ENCODE results near the gene SPDYC. TPM values are rescaled to one million over a fixed set of nuclear protein-coding genes. Genes with fewer than 3 reads are reported as not detected.
"Not testable (repeated sequence)": the region's sequence is repeated elsewhere in the genome, so short reads cannot be mapped to it uniquely, and the experiment has no call there.

Gene SPDYC
- total RNA-seq, 1 experiment from 2014 or later: not detected

- Histone ChIP-seq H3K9me3 (replicated peaks) (no peaks in the 10 kb centered on the region), H3K4me3 (no peak overlapping the region), H3K4me1 (replicated peaks) (peaks cover 20% of the 10 kb centered on the region), H3K27ac (no peak overlapping the region), H3K27me3 (replicated peaks) (no peaks in the 10 kb centered on the region), H3K36me3 (no peaks in the 10 kb centered on the region)
- no peak for DNase-seq (ENCODE audit: low read depth in 1 of 2, low spot score in 2 of 2)
Measured at GRCh38 chr11:65166893-65167292, 3.1 kb upstream of the SPDYC start.

DNA sequence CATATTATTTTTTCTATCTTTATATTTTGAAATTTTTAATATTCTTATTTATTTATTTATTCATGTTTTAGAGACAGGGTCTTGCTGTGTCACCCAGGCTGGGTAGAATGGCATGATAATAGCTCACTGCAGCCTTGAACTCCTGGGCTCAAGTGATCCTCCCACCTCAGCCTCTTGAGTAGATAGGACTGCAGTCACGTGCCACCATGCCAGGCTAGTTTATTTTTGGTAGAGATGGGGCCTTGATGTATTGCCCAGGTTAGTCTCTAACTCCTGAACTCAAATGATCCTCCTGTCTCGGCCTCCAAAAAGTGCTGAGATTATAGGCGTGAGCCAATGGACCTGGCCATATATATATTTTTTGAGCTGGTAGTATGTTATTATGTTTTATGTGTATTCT, 2.4 kb upstream of the SPDYC start:
- no peak for DNase-seq (ENCODE audit: low read depth in 1 of 2, low spot score in 2 of 2)
- no peak overlapping the region for H3K27ac ChIP-seq
- no peaks in the 10 kb centered on the region for H3K9me3 ChIP-seq (replicated peaks)

GRCh38 chr11:65169164-65169641, 830 bp upstream of the SPDYC start:
- peak; percentile 73 to 79 for DNase-seq (ENCODE audit: low read depth in 1 of 2, low spot score in 2 of 2)
- Histone ChIP-seq H3K4me1 (replicated peaks) (peaks cover 20% of the 10 kb centered on the region), H3K27me3 (replicated peaks) (no peaks in the 10 kb centered on the region), H3K36me3 (no peaks in the 10 kb centered on the region), H3K4me3 (no peak overlapping the region), H3K27ac (peak overlapping the region; percentile 66), H3K9me3 (replicated peaks) (no peaks in the 10 kb centered on the region)

More for the DNA sequence above, 2.4 kb upstream of the SPDYC start:
- H3K36me3 ChIP-seq: no peaks in the 10 kb centered on the region
- H3K4me1 ChIP-seq (replicated peaks): peaks cover 20% of the 10 kb centered on the region
- H3K4me3 ChIP-seq: no peak overlapping the region
- no peaks in the 10 kb centered on the region for H3K27me3 ChIP-seq (replicated peaks)

DNA sequence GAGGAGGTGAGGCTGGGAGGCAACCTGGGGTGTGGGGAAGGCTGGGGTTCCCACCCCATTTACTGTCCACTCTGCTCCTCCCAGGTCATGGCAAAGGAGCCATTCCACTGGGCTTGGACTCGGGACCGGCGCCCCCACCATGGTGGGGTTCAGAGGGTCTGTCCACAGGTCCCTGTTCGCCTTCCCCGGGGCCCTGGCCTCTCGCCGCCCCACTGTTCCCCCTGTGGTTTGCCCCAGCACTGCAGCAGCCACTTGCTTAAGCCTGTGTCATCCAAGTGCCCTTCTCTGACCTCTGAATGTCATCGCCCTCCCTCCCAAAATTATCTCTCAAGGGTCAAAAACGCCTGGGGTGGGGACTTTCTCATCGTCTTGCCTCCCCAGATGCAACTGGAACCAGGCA, 2.6 kb downstream of the SPDYC start:
- no peak overlapping the region for H3K4me3 ChIP-seq
- H3K27ac ChIP-seq: no peak overlapping the region
- no peaks in the 10 kb centered on the region for H3K36me3 ChIP-seq
- no peak for DNase-seq (ENCODE audit: low read depth in 1 of 2, low spot score in 2 of 2)
- no peaks in the 10 kb centered on the region for H3K9me3 ChIP-seq (replicated peaks)
- H3K4me1 ChIP-seq (replicated peaks): peaks cover 20% of the 10 kb centered on the region
- H3K27me3 ChIP-seq (replicated peaks): no peaks in the 10 kb centered on the region

DNA sequence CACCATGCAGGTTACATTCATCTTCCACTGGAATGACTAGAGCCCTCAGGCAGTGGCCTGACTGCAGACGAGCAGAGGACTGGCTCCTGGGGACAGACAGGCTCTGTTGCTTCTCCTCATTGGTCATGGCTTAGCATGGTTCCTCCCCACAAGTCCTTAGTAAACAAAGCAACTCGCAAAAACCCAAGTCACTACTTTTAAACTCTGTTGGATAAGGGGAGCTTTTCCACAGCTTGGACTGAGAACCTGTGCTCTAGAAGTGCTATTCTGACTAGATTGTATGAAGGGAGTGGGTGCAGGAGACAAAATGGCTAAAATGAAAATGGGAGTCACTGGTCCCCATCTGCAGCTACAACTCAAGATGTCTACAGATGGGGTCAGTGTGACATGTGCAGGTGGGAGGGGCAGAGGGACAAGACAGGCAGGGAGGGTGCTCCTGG, 4.6 kb downstream of the SPDYC start:
- not testable (repeated sequence) for H3K4me1 ChIP-seq (replicated peaks); H3K27me3 ChIP-seq (replicated peaks); H3K4me3 ChIP-seq; H3K9me3 ChIP-seq (replicated peaks); H3K36me3 ChIP-seq; H3K27ac ChIP-seq
- peak in 1 of 2 experiments; percentile 47 for DNase-seq (ENCODE audit: low read depth in 1 of 2, low spot score in 2 of 2)

DNA sequence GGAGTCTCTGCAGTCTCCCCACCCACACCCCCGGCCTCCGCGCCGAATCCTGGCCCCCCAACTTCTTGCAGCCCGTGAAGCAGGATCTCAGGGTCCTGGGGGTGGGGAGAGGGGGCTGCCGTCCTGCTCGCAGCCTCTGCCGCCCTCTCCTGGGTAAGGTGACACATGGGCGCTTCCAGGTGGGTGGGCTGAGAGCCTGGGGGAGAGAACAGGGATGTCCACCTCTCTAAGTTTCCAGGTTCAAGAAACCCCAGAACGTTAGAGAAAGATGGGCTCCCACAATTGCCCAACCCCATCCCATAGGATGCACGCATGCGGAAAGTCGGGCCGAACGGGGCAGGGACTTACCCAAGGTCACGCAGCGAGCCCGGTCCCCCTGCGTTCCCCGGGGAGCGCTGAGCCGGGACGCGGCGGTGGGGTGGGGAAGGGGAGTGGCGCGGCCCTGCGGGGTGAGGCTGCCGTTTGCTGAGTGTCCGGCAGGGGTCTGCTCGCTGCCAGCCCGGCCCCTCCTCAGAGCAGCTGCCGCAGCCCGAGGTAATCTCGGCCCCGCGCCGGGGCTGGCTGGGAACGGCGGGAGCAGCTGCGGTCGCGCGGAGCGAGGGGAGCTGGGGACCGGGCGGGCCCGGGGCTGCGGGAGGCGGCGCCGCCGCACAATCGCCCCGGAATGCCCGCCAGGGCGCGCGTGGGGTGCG, 11.0 kb downstream of the SPDYC start:
- no peaks in the 10 kb centered on the region for H3K27me3 ChIP-seq (replicated peaks)
- peaks cover 22% of the 10 kb centered on the region for H3K4me1 ChIP-seq (replicated peaks)
- no peaks in the 10 kb centered on the region; the same call in 1 of the 2 replicates for H3K9me3 ChIP-seq (replicated peaks)
- peaks cover 42% of the 10 kb centered on the region for H3K36me3 ChIP-seq
- DNase-seq (ENCODE audit: low read depth in 1 of 2, low spot score in 2 of 2): peak; percentile 90
- H3K4me3 ChIP-seq: peak overlapping the region; percentile 94
- peak overlapping the region; percentile 51 for H3K27ac ChIP-seq

GRCh38 chr11:65181569-65182257, 11.7 kb downstream of the SPDYC start, which contains the start of gene CAPN1:
TSS of gene CAPN1 (plus strand) at chr11:65181928. CDS start at chr11:65182702, 774 bp downstream.
- peaks cover 49% of the 10 kb centered on the region for H3K36me3 ChIP-seq
- H3K27ac ChIP-seq: peak within 1 kb of the TSS; percentile 57
- H3K4me1 ChIP-seq (replicated peaks): peaks cover 22% of the 10 kb centered on the region
- DNase-seq (ENCODE audit: low read depth in 1 of 2, low spot score in 2 of 2): peak; percentile 81 to 97
- no peaks in the 10 kb centered on the region; the same call in 1 of the 2 replicates for H3K9me3 ChIP-seq (replicated peaks)
- H3K4me3 ChIP-seq: peak within 1 kb of the TSS; percentile 94
- H3K27me3 ChIP-seq (replicated peaks): no peaks in the 10 kb centered on the region

GRCh38 chr11:65182258-65183170, 12.5 kb downstream of the SPDYC start:
- H3K36me3 ChIP-seq: peaks cover 57% of the 10 kb centered on the region
- H3K4me3 ChIP-seq: peak overlapping the region; percentile 94
- H3K27me3 ChIP-seq (replicated peaks): no peaks in the 10 kb centered on the region
- H3K27ac ChIP-seq: peak overlapping the region; percentile 57
- peak; percentile 54 to 65 for DNase-seq (ENCODE audit: low read depth in 1 of 2, low spot score in 2 of 2)
- peaks cover 22% of the 10 kb centered on the region for H3K4me1 ChIP-seq (replicated peaks)
- no peaks in the 10 kb centered on the region; the same call in 1 of the 2 replicates for H3K9me3 ChIP-seq (replicated peaks)

DNA sequence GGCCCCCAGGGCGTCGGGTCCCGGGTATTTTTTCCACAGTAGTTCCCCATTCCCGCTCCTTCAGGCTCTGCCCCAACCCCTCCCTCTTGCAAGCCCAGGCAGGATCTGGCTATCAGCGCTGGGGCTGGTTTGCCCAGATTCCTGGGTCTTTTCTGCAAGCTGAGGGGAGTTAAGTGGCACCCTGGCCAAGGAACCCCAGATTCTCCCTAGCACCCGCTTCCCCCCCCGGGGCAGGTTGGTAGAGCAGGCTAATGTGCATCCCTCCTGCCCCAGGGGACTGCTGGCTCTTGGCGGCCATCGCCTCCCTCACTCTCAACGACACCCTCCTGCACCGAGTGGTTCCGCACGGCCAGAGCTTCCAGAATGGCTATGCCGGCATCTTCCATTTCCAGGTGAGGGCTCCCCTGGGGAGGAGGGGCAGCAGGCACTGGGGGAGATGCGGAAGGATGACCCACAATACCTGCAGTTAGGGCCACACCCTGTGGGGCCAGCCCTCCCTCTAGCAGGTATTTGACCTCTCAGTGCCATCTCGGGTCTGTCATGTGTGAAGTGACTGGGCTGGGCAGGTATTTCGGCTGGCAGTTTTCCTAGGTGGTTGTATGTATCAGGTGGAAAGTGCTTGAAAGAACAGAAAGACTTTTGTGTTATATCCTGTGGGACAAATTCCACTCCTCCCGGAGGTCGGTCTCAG, 13.3 kb downstream of the SPDYC start:
- Histone ChIP-seq H3K4me1 (replicated peaks) (peaks cover 22% of the 10 kb centered on the region), H3K9me3 (replicated peaks) (no peaks in the 10 kb centered on the region; the same call in 1 of the 2 replicates), H3K4me3 (no peak overlapping the region)

GRCh38 chr11:65184146-65184545, 14.1 kb downstream of the SPDYC start:
- no peak for DNase-seq (ENCODE audit: low read depth in 1 of 2, low spot score in 2 of 2)
- no peak overlapping the region for H3K27ac ChIP-seq
- peaks cover 72% of the 10 kb centered on the region for H3K36me3 ChIP-seq
- H3K4me1 ChIP-seq (replicated peaks): peaks cover 22% of the 10 kb centered on the region
- H3K9me3 ChIP-seq (replicated peaks): no peaks in the 10 kb centered on the region; the same call in 1 of the 2 replicates
- no peak overlapping the region for H3K4me3 ChIP-seq
- no peaks in the 10 kb centered on the region for H3K27me3 ChIP-seq (replicated peaks)

More for the DNA sequence above, 13.3 kb downstream of the SPDYC start:
- Histone ChIP-seq H3K27me3 (replicated peaks) (no peaks in the 10 kb centered on the region), H3K27ac (no peak overlapping the region), H3K36me3 (peaks cover 66% of the 10 kb centered on the region)
- peak in 1 of 2 experiments; percentile 51 for DNase-seq (ENCODE audit: low read depth in 1 of 2, low spot score in 2 of 2)

- no peaks in the 10 kb centered on the region for H3K27me3 ChIP-seq (replicated peaks)
- no peaks in the 10 kb centered on the region; the same call in 1 of the 2 replicates for H3K9me3 ChIP-seq (replicated peaks)
- no peak overlapping the region for H3K4me3 ChIP-seq
- no peak overlapping the region for H3K27ac ChIP-seq
- peak in 1 of 2 experiments; percentile 37 for DNase-seq (ENCODE audit: low read depth in 1 of 2, low spot score in 2 of 2)
- H3K36me3 ChIP-seq: peaks cover 82% of the 10 kb centered on the region
- H3K4me1 ChIP-seq (replicated peaks): peaks cover 22% of the 10 kb centered on the region
Measured at GRCh38 chr11:65185171-65185570, 15.1 kb downstream of the SPDYC start.

- Histone ChIP-seq H3K9me3 (replicated peaks) (no peaks in the 10 kb centered on the region; the same call in 1 of the 2 replicates), H3K27ac (no peak overlapping the region), H3K27me3 (replicated peaks) (no peaks in the 10 kb centered on the region), H3K4me3 (no peak overlapping the region), H3K36me3 (peaks cover 90% of the 10 kb centered on the region), H3K4me1 (replicated peaks) (peaks cover 17% of the 10 kb centered on the region)
- DNase-seq (ENCODE audit: low read depth in 1 of 2, low spot score in 2 of 2): peak in 1 of 2 experiments; percentile 54
Measured at GRCh38 chr11:65185869-65186341, 15.9 kb downstream of the SPDYC start.
